B cell (primary cell): ENCODE results near the gene SLC4A4. TPM values are rescaled to one million over a fixed set of nuclear protein-coding genes. Genes with fewer than 3 reads are reported as not detected.

Experiments used
- ATAC-seq: fragments of 200-7000 bp; cut with Tn5 transposase; one replicate; pipeline ENCODE4 v1.10.0; 2021; ENCODE audit warnings: low read depth, mild to moderate bottlenecking, moderate number of reproducible peaks, moderate library complexity
- CTCF ChIA-PET: fragments of 350-600 bp; sonication (Branson Sonifier 250); formaldehyde crosslinking; loops from one replicate; lab custom pipeline; 2021; ENCODE audit warnings: antibody characterized with exemption, inconsistent platforms; lab: Charles Lee
- POLR2A ChIA-PET: fragments of 350-600 bp; sonication (Branson Sonifier 250); formaldehyde crosslinking; loops from one replicate; lab custom pipeline; 2021; ENCODE audit warnings: antibody characterized with exemption; lab: Charles Lee
- DNase-seq: peaks from one replicate; pipeline ENCODE4 v3.0.0; 2013
- H2AFZ ChIP-seq: 2 replicates; pipeline ENCODE4 v1.6.1; 2012; ENCODE audit warnings: mild to moderate bottlenecking, low read depth, low read length; ENCODE audit not compliant: insufficient read depth, poor library complexity, severe bottlenecking
- H3K27ac ChIP-seq, 2 donors: 1 replicate in 1 of 2; 2 replicates in 1 of 2; pipeline ENCODE4 v1.5.1; 2012 to 2013; ENCODE audit warnings: low read length in 2 of 2, mild to moderate bottlenecking in 2 of 2, moderate library complexity in 1 of 2
- H3K27me3 ChIP-seq, 4 experiments: fragments of 200-600 bp in 1 of 4; sonication (generic) in 1 of 4; replicated peaks in 1 of 4; 1 replicate in 2 of 4; 2 replicates in 2 of 4; pipeline versions ENCODE4 v1.6.1 to v1.7.0; 2013 to 2016; ENCODE audit warnings: low read length in 3 of 4, mild to moderate bottlenecking in 2 of 4, mixed read lengths in 1 of 4, moderate library complexity in 1 of 4; ENCODE audit not compliant: insufficient read depth in 4 of 4, control insufficient read depth in 3 of 4; ENCODE audit errors: control extremely low read depth in 1 of 4
- H3K36me3 ChIP-seq, 2 experiments: replicated peaks in 1 of 2; 1 replicate in 1 of 2; 2 replicates in 1 of 2; pipeline versions ENCODE4 v1.6.1 to v1.7.1; 2013; ENCODE audit warnings: low read length in 1 of 2; ENCODE audit not compliant: insufficient read depth in 2 of 2, control insufficient read depth in 1 of 2; ENCODE audit errors: control extremely low read depth in 1 of 2, extremely low read depth in 1 of 2
- H3K4me1 ChIP-seq, 2 donors: fragments of 200-600 bp in 1 of 2; sonication (generic) in 1 of 2; 1 replicate in 1 of 2; 2 replicates in 1 of 2; pipeline versions ENCODE4 v1.5.1 to v1.6.1; 2013 to 2017; ENCODE audit warnings: low read length in 2 of 2; ENCODE audit not compliant: control insufficient read depth in 2 of 2, insufficient read depth in 2 of 2
- H3K4me2 ChIP-seq: replicated peaks from 2 replicates; pipeline ENCODE3; 2012; ENCODE audit warnings: mild to moderate bottlenecking, low read depth, low read length; ENCODE audit not compliant: poor library complexity, severe bottlenecking
- H3K4me3 ChIP-seq, 5 experiments: fragments of 200-600 bp in 1 of 5; sonication (generic) in 1 of 5; 1 replicate in 3 of 5; 2 replicates in 2 of 5; pipeline versions ENCODE4 v1.5.1 to v1.7.0; 2011 to 2016; ENCODE audit warnings: low read length in 4 of 5, mild to moderate bottlenecking in 4 of 5, low read depth in 2 of 5, control low read depth in 1 of 5, moderate library complexity in 1 of 5; ENCODE audit not compliant: insufficient read depth in 1 of 5; ENCODE audit errors: control extremely low read depth in 1 of 5, extremely low read depth in 1 of 5
- H3K79me2 ChIP-seq: fragments of 200-600 bp; sonication (generic); one replicate; pipeline ENCODE4 v1.6.0; 2016; ENCODE audit warnings: low read length; ENCODE audit not compliant: control insufficient read depth, insufficient read depth
- H3K9ac ChIP-seq: fragments of 200-600 bp; sonication (generic); 2 replicates; pipeline ENCODE4 v1.6.1; 2017; ENCODE audit warnings: mild to moderate bottlenecking, low read length, moderate library complexity
- H3K9me3 ChIP-seq, 3 donors: one replicate each; pipeline versions ENCODE4 v1.6.1 to v1.7.1; 2013; ENCODE audit warnings: low read length in 2 of 3; ENCODE audit not compliant: control insufficient read depth in 2 of 3, insufficient read depth in 1 of 3; ENCODE audit errors: control extremely low read depth in 1 of 3
- H4K20me1 ChIP-seq: 2 replicates; pipeline ENCODE4 v1.6.0; 2012; ENCODE audit warnings: mild to moderate bottlenecking, low read length; ENCODE audit not compliant: insufficient read depth, control insufficient read depth, poor library complexity, severe bottlenecking
- H3K27ac Mint-ChIP-seq: one replicate; pipeline ENCODE4 v1.8.0; 2021; ENCODE audit warnings: mixed read lengths
- H3K27me3 Mint-ChIP-seq: one replicate; pipeline ENCODE4 v1.8.0; 2021; ENCODE audit warnings: mixed read lengths
- H3K4me1 Mint-ChIP-seq: one replicate; pipeline ENCODE4 v1.8.0; 2021; ENCODE audit warnings: mixed read lengths
- H3K4me3 Mint-ChIP-seq: one replicate; pipeline ENCODE4 v1.8.0; 2021; ENCODE audit warnings: mixed read lengths
- H3K9me3 Mint-ChIP-seq: one replicate; pipeline ENCODE4 v1.8.0; 2022; ENCODE audit warnings: mixed read lengths; ENCODE audit not compliant: insufficient read depth
- CTCF ChIP-seq: fragments of 200-600 bp; IDR thresholded peaks from one replicate; pipeline ENCODE4 v1.8.0; 2022; ENCODE audit warnings: antibody characterized with exemption, mild to moderate bottlenecking
- EZH2 ChIP-seq: IDR thresholded peaks from 2 replicates; pipeline ENCODE4 v1.6.1; 2012; ENCODE audit warnings: borderline replicate concordance, low read depth, mild to moderate bottlenecking, moderate library complexity, low read length; ENCODE audit not compliant: insufficient read depth, poor library complexity, severe bottlenecking
- WGBS: methylation state at CpG from one replicate; pipeline ENCODE4 v1.1.5; 2013; ENCODE audit warnings: missing lambda C conversion rate; ENCODE audit not compliant: insufficient coverage; 5-methylcytosine and 5-hydroxymethylcytosine counted together
- intact Hi-C: fragments of 100-400 bp; cut with micrococcal nuclease; formaldehyde crosslinking; loops from one replicate; pipeline ENCODE4 v1.10.0; 2022
- polyA plus RNA-seq: library from polyadenylated mRNA; depleted of rRNA; stranded (reverse); fragments of >200 nt; gene quantifications from 2 replicates; pipeline ENCODE4 v1.2.3, GENCODE V29; 2012
- total RNA-seq, 2 donors: library from RNA; stranded (reverse); fragments of 120-200 nt in 1 of 2; gene quantifications; 1 replicate in 1 of 2; 2 replicates in 1 of 2; pipeline versions ENCODE4 v1.2.3 to v1.2.4, GENCODE V29; 2013 to 2022

Gene SLC4A4
- total and polyA plus RNA-seq, 2 donors (not counting 1 experiment from before 2014, with no cell fraction given): not detected

GRCh38 chr4:71494539-71494938 is 155.7 kb downstream of the SLC4A4 start:
- POLR2A ChIA-PET: no interaction called here
- Mint-ChIP-seq H3K9me3 (no peaks in the 10 kb centered on the region), H3K4me3 (no peak overlapping the region), H3K27me3 (no peaks in the 10 kb centered on the region), H3K4me1 (no peaks in the 10 kb centered on the region), H3K27ac (no peak overlapping the region)
- Histone ChIP-seq H3K79me2 (no peaks in the 10 kb centered on the region), H2AFZ (no peak overlapping the region), H3K27me3 (peaks cover 0 to 2% (median 0%) of the 10 kb centered on the region in 4 experiments), H3K4me2 (no peak overlapping the region), H4K20me1 (no peaks in the 10 kb centered on the region), H3K27ac (no peak overlapping the region), H3K9ac (no peak overlapping the region), H3K9me3 (no peaks in the 10 kb centered on the region), H3K4me1 (no peaks in the 10 kb centered on the region), H3K4me3 (no peak overlapping the region), H3K36me3 (no peaks in the 10 kb centered on the region)
- no peak for DNase-seq
- CTCF ChIA-PET: interaction anchor here (0.5 kb wide), 1 partner anchor 1810 kb away, joined by 3 read pairs; no protein-coding TSS in a partner anchor
- WGBS: 80% methylated on average over 1 of the region's 1 CpG
- no peak for ATAC-seq
- TF ChIP-seq CTCF: no peak
- no peak for TF ChIP-seq EZH2
- intact Hi-C loops: no loop called here

DNA sequence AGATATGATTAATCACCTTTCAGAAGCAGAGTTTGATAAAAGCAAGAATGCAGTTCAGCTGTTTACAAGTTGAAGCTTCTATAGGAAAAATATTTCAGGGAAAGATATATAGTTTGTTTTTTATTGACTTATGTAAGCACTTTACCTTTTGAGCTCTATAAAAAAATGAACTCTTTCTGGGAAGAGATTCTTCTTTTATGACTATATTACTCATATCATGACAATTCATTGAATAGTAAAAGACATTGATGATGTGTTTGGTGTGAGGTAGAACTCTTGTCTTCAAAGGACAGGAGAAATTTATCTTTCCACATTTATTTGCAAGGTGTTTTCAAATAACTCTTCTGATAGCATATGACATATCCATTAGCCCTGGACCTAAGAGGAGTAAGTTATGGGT is 156.6 kb downstream of the SLC4A4 start:
- no peak overlapping the region for H3K4me2 ChIP-seq
- POLR2A ChIA-PET: no interaction called here
- no peak overlapping the region for H3K27ac Mint-ChIP-seq

More for the DNA sequence above, 156.6 kb downstream of the SLC4A4 start:
- CTCF ChIA-PET: no interaction called here
- no peak overlapping the region for H3K9ac ChIP-seq
- ATAC-seq (no peak), DNase-seq (no peak)
- TF ChIP-seq EZH2: no peak
- no peak for TF ChIP-seq CTCF
- no peaks in the 10 kb centered on the region for H3K79me2 ChIP-seq
- intact Hi-C loops: no loop called here
- no peak overlapping the region for H3K4me3 ChIP-seq
- no peaks in the 10 kb centered on the region for H3K9me3 ChIP-seq
- H3K9me3 Mint-ChIP-seq: no peaks in the 10 kb centered on the region
- H3K4me1 ChIP-seq: no peaks in the 10 kb centered on the region
- no peak overlapping the region for H2AFZ ChIP-seq
- no peak overlapping the region for H3K27ac ChIP-seq
- H3K27me3 Mint-ChIP-seq: no peaks in the 10 kb centered on the region
- H3K36me3 ChIP-seq: no peaks in the 10 kb centered on the region
- H3K4me1 Mint-ChIP-seq: no peaks in the 10 kb centered on the region
- no peak overlapping the region for H3K4me3 Mint-ChIP-seq
- no peaks in the 10 kb centered on the region for H4K20me1 ChIP-seq
- peaks cover 0 to 2% (median 0%) of the 10 kb centered on the region in 4 experiments for H3K27me3 ChIP-seq
